Lower leg skin (tissue), 4 donors: ENCODE measurements around the gene LRCOL1. TPM values are rescaled to one million over a fixed set of nuclear protein-coding genes. Genes with fewer than 3 reads are reported as not detected.

Source experiments
- DNase-seq, 2 donors: peaks; one replicate each; pipeline ENCODE4 v3.0.0-alpha.2; 2019; ENCODE audit warnings: low spot score in 2 of 2
- H3K4me3 ChIP-seq: fragments of 200-600 bp; sonication (generic); 2 replicates; pipeline ENCODE4 v1.5.1; 2017; ENCODE audit warnings: mild to moderate bottlenecking, low read depth; ENCODE audit not compliant: poor library complexity, severe bottlenecking
- POLR2A ChIP-seq, 2 donors: fragments of 450-650 bp; IDR thresholded peaks; one replicate each; pipeline ENCODE4 v1.6.1; 2016 to 2017; ENCODE audit warnings: antibody characterized with exemption in 2 of 2, mild to moderate bottlenecking in 1 of 2, moderate library complexity in 1 of 2
- WGBS, 2 donors: methylation state at CpG; one replicate each; pipeline ENCODE4 v1.1.5; 2018; 5-methylcytosine and 5-hydroxymethylcytosine counted together
- intact Hi-C: fragments of 100-400 bp; cut with DNase I; formaldehyde crosslinking; loops from one replicate; pipeline ENCODE4 v1.15.0; 2023; ENCODE audit warnings: low total_unique reads
- total RNA-seq, 4 donors: library from RNA; depleted of rRNA; stranded (reverse); fragments of >200 nt; gene quantifications; one replicate each; pipeline ENCODE4 v1.1.0, GENCODE V29; 2016
- TF ChIP-seq, protein P1 (sequence below), 3 donors: fragments of 450-650 bp; IDR thresholded peaks; one replicate each; pipeline ENCODE4 v1.5.1; 2016; ENCODE audit warnings: antibody characterized with exemption in 3 of 3, mild to moderate bottlenecking in 3 of 3, moderate library complexity in 2 of 3

LRCOL1 gene
- total RNA-seq, 4 donors from 2014 or later: not detected

DNA sequence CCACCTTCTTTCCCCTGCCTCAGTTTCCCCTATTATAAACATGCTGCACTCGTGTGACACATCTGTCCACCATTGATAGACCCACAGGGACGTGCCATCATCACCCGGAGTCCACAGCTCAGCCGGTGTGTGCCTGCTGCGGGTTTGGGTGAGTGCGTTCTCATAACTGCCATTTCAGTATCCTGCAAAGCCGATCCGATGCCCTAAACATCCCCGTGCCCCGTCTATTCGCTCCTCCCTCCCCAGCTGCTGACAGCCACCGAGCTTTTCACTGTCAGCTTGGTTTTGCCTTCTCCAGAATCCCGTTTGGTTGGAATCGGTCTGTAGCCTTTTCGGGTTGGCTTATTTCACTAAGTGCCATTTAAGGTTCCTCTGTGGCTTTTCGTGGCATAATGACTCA, 3.9 kb downstream of the LRCOL1 start:
- no peak for DNase-seq
- no peak for TF ChIP-seq POLR2A (IDR thresholded peaks at IDR 0.05)
- TF ChIP-seq, protein P1, sequence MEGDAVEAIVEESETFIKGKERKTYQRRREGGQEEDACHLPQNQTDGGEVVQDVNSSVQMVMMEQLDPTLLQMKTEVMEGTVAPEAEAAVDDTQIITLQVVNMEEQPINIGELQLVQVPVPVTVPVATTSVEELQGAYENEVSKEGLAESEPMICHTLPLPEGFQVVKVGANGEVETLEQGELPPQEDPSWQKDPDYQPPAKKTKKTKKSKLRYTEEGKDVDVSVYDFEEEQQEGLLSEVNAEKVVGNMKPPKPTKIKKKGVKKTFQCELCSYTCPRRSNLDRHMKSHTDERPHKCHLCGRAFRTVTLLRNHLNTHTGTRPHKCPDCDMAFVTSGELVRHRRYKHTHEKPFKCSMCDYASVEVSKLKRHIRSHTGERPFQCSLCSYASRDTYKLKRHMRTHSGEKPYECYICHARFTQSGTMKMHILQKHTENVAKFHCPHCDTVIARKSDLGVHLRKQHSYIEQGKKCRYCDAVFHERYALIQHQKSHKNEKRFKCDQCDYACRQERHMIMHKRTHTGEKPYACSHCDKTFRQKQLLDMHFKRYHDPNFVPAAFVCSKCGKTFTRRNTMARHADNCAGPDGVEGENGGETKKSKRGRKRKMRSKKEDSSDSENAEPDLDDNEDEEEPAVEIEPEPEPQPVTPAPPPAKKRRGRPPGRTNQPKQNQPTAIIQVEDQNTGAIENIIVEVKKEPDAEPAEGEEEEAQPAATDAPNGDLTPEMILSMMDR (IDR thresholded peaks at IDR 0.05): no peak
- H3K4me3 ChIP-seq: no peak overlapping the region
- WGBS, 2 donors: 52 to 61% methylated on average over 16 of the region's 16 CpGs
- intact Hi-C loops: loop anchor here (10.0 kb wide), 1 partner anchor 452 kb away; no protein-coding TSS in a partner anchor

DNA sequence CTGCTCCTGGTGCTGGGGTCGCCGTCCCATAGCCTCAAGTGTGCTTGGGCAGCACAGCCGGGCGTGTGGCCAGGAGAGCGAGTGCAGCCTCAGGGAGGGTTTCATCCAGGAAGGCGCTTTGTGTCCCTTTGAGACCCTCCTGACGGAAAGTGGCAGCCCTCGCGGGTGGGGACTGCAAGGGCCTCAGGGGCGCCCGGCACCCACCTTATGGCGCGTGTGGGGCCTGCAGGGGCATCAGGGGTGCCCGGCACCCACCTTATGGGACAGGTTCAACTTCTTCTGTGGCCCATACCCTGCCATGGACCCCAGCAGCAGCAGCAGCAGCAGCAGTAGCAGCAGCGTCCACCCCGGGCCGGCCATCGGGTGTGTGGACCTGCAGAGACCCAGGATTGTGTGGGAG, 4.5 kb downstream of the LRCOL1 start:
- 79 to 87% methylated on average over 16 to 18 of the region's 18 CpGs for WGBS, 2 donors
- intact Hi-C loops: loop anchor here (10.0 kb wide), 1 partner anchor 451 kb away; no protein-coding TSS in a partner anchor

DNA sequence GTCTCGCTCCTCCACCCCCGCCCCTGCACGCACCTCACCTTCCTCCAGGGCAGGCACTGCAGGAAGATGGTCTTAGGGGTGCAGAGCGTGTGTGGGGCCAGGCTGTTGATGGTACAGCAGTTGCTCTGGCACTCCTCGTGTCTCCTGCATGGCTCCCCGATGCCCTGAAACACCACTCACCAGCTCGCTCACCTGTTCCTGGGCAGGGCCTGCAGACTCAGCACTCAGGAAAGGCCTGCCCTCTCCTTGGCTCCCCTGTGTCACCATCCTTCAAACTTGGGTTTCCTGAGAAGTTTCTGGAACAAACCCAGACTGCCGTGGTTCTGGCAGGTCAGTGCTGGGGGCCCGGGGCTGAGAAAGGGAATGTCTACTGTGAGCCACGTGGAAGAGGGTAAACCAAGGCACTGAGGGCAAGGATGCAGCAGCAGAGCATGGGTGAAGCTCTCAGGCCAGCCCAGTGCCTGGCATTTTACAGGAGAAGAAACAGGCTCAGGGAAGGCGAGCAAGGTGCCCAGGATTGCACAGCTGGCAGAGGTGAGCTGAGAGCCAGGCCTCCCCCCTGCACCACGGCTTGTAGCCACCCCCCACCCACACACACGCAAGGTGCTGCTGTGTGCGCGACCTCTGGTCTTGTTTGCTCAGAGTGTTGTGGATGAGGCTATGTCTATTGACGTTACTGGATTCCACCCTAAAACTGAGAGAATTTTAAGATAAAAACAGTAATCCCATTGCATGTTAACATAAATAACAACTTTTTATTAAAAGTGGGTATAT, 5.5 kb downstream of the LRCOL1 start:
- H3K4me3 ChIP-seq: no peak overlapping the region
- WGBS, 2 donors: 62 to 72% methylated on average over 15 to 16 of the region's 16 CpGs
- intact Hi-C loops: loop anchor here (10.0 kb wide), 1 partner anchor 450 kb away; no protein-coding TSS in a partner anchor
- TF ChIP-seq POLR2A (IDR thresholded peaks at IDR 0.05): no peak
- TF ChIP-seq, protein P1 (IDR thresholded peaks at IDR 0.05): no peak
- DNase-seq: no peak

More for the DNA sequence above, 4.5 kb downstream of the LRCOL1 start:
- no peak for TF ChIP-seq POLR2A (IDR thresholded peaks at IDR 0.05)
- TF ChIP-seq, protein P1 (IDR thresholded peaks at IDR 0.05): no peak
- DNase-seq: no peak
- H3K4me3 ChIP-seq: no peak overlapping the region

DNA sequence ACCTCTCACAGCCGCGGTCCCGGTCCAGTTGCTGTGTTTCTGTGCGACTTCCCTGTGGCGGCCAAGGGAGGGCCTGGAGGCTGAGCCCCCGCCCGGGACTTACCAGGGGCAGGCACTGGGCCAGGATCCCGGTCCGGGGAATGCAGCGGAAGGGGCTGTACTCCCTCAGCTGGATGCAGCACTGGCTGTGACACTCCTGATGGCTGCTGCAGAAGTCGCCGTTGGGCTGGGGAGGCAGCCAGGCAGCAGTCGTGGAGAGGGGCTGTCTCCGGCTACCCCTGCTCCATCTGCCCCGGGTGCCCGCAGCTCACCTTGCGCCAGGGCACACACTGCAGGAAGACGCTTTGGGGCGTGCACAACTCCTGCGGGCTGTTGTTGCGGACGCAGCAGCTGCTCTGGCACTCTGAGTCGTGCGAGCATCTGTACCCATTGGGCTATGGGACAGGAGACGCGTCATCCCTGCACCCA, 6.2 kb downstream of the LRCOL1 start:
- WGBS, 2 donors: 28 to 33% methylated on average over 5 to 15 of the region's 26 CpGs
- no peak overlapping the region for H3K4me3 ChIP-seq
- intact Hi-C loops: loop anchor here (10.0 kb wide), 1 partner anchor 449 kb away; no protein-coding TSS in a partner anchor
- DNase-seq: no peak
- TF ChIP-seq, protein P1 (IDR thresholded peaks at IDR 0.05): no peak
- TF ChIP-seq POLR2A (IDR thresholded peaks at IDR 0.05): no peak

DNA sequence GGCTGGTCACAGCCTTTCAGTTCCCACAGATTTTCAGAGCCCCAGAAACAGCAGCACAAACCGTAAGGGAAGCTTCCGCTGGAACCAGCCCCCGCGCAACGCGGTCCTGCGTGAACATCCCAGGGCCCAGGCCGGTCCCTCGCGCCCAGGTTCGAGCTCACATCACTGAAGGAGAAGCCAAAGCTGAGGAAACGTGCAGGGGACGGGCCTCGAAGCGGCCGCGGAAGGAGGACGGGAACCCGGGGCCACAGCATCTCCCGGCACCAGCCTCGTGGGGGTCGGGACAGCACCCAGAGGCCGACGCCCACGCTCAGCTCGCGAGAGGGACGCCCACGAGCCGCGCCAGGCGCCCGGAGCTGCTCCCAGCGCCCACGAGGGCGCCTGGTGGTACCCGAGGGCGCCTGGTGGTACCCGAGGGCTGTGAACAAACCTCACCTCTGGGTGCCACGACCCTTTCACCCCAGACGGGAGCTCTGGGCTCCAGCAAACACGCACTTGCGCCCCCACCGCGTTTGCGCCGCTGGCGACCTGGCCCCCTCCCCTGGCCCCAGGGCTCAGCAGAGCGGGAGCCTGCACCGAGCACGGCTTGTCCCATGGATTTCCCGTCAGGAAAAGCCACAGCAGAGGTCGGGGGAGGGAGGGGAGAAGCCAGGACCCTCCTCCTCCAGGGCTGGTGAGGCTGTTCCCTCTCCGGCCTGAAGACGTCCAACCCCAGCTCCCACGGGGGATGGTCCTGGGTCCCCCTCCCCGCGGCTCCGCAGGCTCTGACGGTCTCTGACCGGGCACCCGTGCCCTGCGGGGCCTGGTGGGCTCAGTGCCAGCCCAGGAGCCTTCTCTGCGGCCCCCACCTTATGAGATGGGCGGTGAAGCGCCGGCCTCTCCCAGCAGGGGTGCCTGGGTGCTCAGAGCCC, 6.9 kb downstream of the LRCOL1 start:
- no peak for DNase-seq
- H3K4me3 ChIP-seq: no peak overlapping the region
- TF ChIP-seq, protein P1 (IDR thresholded peaks at IDR 0.05): no peak
- no peak for TF ChIP-seq POLR2A (IDR thresholded peaks at IDR 0.05)
- WGBS, 2 donors: 51 to 53% methylated on average over 47 to 59 of the region's 67 CpGs
- intact Hi-C loops: loop anchor here (10.0 kb wide), 1 partner anchor 449 kb away; no protein-coding TSS in a partner anchor
